Activated CD8-positive, alpha-beta T cell treated with anti-CD3 and anti-CD28 coated beads, Interleukin-2, amount 10 ng/mL, durations not matched to agents 7 days and 5 days (primary cell): ENCODE results near the gene AP3D1. TPM values are rescaled to one million over a fixed set of nuclear protein-coding genes. Genes with fewer than 3 reads are reported as not detected.
A peak's percentile ranks its signal among the peaks of the same experiment; 100 is the strongest.

Experiments
- ATAC-seq: fragments of 150-1000 bp; cut with Tn5 transposase; one replicate; pipeline ENCODE4 v1.10.0; 2021; ENCODE audit warnings: moderate library complexity
- CTCF ChIA-PET: fragments of 350-600 bp; sonication (Branson Sonifier 250); formaldehyde crosslinking; loops from one replicate; lab custom pipeline; 2021; ENCODE audit warnings: antibody characterized with exemption; lab: Charles Lee
- POLR2A ChIA-PET: fragments of 350-600 bp; sonication (Branson Sonifier 250); formaldehyde crosslinking; loops from one replicate; lab custom pipeline; 2021; ENCODE audit warnings: antibody characterized with exemption; lab: Charles Lee
- DNase-seq: peaks from one replicate; pipeline ENCODE4 v3.0.0-alpha.2; 2020
- H3K27ac Mint-ChIP-seq: one replicate; pipeline ENCODE4 v1.8.0; 2021; ENCODE audit warnings: mild to moderate bottlenecking, mixed read lengths
- H3K27me3 Mint-ChIP-seq: one replicate; pipeline ENCODE4 v1.8.0; 2021; ENCODE audit warnings: low read depth, mixed read lengths
- H3K36me3 Mint-ChIP-seq: one replicate; pipeline ENCODE4 v1.8.0; 2021; ENCODE audit warnings: low read depth, mixed read lengths
- H3K4me1 Mint-ChIP-seq: one replicate; pipeline ENCODE4 v1.8.0; 2021; ENCODE audit warnings: low read depth, mixed read lengths
- H3K4me3 Mint-ChIP-seq: one replicate; pipeline ENCODE4 v1.8.0; 2021; ENCODE audit warnings: mild to moderate bottlenecking, mixed read lengths
- H3K9me3 Mint-ChIP-seq: one replicate; pipeline ENCODE4 v1.8.0; 2022; ENCODE audit warnings: mixed read lengths; ENCODE audit not compliant: insufficient read depth
- total RNA-seq, 2 experiments: library from RNA; stranded (reverse); gene quantifications; one replicate each; pipeline ENCODE4 v1.2.3, GENCODE V29; 2021

The AP3D1 gene
- total RNA-seq, 2 experiments from 2014 or later: 91.5 to 100 TPM

DNA sequence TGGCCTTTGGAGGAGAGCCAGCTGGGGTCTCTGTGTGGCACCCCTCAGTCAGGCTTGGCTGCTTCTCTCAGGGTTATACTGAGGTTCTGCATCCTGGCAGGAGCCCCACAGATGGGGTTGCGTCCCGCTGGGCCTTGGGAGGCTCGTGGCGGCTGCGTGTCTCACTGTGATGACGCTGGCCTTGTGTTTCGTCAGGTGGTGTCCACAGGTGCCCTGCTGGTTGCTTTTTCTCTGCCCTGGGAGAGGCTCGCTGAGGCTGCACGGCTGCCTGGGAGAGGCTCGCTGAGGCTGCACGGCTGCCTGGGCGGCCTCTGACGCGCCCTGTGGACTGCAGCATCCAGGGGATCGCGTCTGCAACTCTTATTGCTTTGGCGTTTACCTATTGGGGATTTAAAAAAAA, 27.7 kb upstream of the AP3D1 start:
- H3K4me3 Mint-ChIP-seq: no peak overlapping the region
- POLR2A ChIA-PET: no interaction called here

DNA sequence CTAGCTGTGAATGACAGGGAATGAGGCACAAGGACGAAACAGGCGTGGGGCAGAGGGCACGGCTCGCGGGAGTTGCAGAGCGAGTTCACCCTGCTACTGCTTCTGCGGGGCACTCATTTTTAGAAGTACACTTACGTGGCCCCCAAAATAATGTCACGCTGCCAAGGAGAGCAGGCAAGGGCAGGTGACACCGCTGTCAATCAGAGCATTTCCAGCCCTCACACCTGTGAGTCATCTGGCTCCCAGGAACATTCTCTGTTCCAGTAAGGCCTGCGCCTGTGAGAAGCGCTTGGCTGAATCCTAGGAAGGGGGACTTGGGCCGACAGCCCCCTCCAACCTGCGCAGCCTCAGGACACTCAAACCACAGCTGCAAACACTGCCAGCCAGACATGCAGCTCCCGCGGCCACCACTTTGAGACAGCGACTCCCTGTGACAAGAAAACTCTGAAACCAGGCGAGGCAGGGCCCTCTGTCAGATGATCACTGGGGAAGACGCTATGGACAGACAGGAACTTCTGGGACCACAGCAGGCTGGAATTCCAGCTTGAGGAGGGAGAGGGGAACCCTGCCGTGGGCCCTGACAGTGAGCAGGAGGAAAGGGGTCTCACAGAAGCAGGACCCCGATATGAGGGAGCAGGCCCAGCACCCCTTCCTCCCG, 25.1 kb upstream of the AP3D1 start:
- CTCF ChIA-PET: no interaction called here
- peaks cover 17% of the 10 kb centered on the region for H3K36me3 Mint-ChIP-seq

More for the DNA sequence above, 27.7 kb upstream of the AP3D1 start:
- H3K27me3 Mint-ChIP-seq: no peaks in the 10 kb centered on the region
- CTCF ChIA-PET: no interaction called here
- DNase-seq (no peak), ATAC-seq (no peak)
- H3K36me3 Mint-ChIP-seq: peaks cover 5% of the 10 kb centered on the region
- H3K27ac Mint-ChIP-seq: no peak overlapping the region
- H3K9me3 Mint-ChIP-seq: no peaks in the 10 kb centered on the region
- peaks cover 6% of the 10 kb centered on the region for H3K4me1 Mint-ChIP-seq

DNA sequence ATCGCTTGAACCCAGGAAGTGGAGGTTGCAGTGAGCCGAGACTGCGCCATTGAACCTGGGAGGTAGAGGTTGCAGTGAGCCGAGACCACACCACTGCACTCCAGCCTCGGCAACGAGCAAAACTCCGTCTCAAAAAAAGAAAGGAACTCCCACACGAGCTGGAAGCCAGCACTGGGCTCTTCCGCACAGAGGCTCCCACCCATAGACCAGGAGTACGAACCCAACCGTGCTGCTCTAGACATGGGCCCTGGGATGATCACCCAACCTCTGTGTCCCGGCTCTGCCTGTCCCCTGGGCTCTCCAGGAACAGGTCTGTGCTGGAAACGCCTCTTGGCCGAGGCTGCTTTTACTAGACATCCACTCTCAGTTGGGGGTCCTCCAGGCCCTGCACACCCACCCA, 24.4 kb upstream of the AP3D1 start:
- DNase-seq (no peak), ATAC-seq (no peak)
- Mint-ChIP-seq H3K27ac (no peak overlapping the region), H3K4me3 (no peak overlapping the region), H3K4me1 (peaks cover 26% of the 10 kb centered on the region), H3K36me3 (peaks cover 17% of the 10 kb centered on the region), H3K27me3 (no peaks in the 10 kb centered on the region), H3K9me3 (no peaks in the 10 kb centered on the region)
- CTCF ChIA-PET: no interaction called here
- POLR2A ChIA-PET: no interaction called here

More for the DNA sequence above, 25.1 kb upstream of the AP3D1 start:
- H3K27ac Mint-ChIP-seq: no peak overlapping the region
- no peaks in the 10 kb centered on the region for H3K27me3 Mint-ChIP-seq
- DNase-seq (no peak), ATAC-seq (no peak)
- H3K4me1 Mint-ChIP-seq: peaks cover 19% of the 10 kb centered on the region
- no peaks in the 10 kb centered on the region for H3K9me3 Mint-ChIP-seq
- no peak overlapping the region for H3K4me3 Mint-ChIP-seq
- POLR2A ChIA-PET: no interaction called here

DNA sequence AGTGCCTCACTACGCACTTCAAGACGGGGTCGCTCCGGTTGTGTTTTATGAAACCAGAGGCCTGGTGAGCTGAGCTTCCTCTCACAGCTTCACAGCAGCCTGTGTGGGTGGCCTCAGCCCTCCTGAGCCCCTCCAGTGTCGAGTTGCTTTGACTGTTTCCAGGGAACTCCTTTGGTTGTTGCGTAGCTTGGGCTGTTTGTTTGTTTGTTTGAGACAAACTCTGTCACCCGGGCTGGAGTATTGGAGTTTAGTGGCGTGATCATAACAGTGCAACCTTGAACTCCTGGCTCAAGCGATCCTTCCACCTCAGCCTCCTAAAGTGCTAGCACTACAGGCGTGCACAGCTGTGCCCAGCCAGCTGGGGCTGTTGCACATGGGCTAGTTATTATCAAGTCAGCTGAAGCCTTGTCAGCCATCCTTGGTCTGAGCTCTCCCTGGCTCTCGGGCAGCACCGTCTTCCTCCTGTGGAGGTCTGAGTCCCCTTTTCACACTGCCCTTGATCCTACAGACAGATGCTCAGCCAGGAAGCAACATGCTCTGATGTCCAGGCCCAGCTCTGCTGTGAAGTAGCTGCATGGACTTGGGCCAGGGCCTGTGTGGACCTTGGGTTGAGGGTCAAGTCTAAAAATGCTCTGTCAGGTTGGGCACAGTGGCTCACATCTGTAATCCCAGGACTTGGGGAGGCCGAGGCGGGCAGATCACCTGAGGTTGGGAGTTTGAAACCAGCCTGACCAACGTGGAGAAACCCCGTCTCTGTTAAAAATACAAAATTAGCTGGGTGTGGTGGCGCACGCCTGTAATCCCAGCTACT, 22.6 kb upstream of the AP3D1 start:
- no peaks in the 10 kb centered on the region for H3K27me3 Mint-ChIP-seq
- ChIA-PET POLR2A (no interaction called here), CTCF (interaction anchor here (1.3 kb wide), 1 partner anchor 18 kb away, joined by 4 read pairs; no protein-coding TSS in a partner anchor)
- peaks cover 41% of the 10 kb centered on the region for H3K4me1 Mint-ChIP-seq
- no peaks in the 10 kb centered on the region for H3K9me3 Mint-ChIP-seq
- no peak overlapping the region for H3K27ac Mint-ChIP-seq
- no peak for ATAC-seq
- H3K4me3 Mint-ChIP-seq: no peak overlapping the region
- peaks cover 15% of the 10 kb centered on the region for H3K36me3 Mint-ChIP-seq
- no peak for DNase-seq

DNA sequence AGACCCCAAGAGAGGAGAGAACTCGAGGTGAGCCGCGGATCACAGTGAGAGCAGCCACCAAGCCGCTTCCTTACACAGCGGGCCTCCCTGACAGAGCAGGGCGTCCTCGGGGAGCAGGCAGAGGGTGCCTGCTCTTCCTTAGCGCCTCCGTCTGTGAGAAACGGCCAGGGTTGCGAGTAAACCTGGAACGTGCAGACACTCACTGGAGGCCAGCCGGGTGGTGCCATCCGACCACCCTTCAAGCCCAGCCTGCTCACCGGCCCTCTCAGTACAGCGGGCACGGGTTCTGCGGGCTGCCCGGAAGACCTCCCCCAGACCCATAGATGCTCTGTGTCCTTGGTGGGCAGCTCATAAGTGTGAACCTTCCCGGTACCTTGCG, 22.0 kb upstream of the AP3D1 start:
- DNase-seq: no peak
- H3K4me1 Mint-ChIP-seq: peaks cover 47% of the 10 kb centered on the region
- peaks cover 15% of the 10 kb centered on the region for H3K36me3 Mint-ChIP-seq
- ChIA-PET POLR2A (no interaction called here), CTCF (interaction anchor here (1.3 kb wide), 1 partner anchor 17 kb away, joined by 4 read pairs; no protein-coding TSS in a partner anchor)
- ATAC-seq: no peak
- no peak overlapping the region for H3K4me3 Mint-ChIP-seq
- H3K27ac Mint-ChIP-seq: no peak overlapping the region
- H3K27me3 Mint-ChIP-seq: no peaks in the 10 kb centered on the region
- no peaks in the 10 kb centered on the region for H3K9me3 Mint-ChIP-seq

DNA sequence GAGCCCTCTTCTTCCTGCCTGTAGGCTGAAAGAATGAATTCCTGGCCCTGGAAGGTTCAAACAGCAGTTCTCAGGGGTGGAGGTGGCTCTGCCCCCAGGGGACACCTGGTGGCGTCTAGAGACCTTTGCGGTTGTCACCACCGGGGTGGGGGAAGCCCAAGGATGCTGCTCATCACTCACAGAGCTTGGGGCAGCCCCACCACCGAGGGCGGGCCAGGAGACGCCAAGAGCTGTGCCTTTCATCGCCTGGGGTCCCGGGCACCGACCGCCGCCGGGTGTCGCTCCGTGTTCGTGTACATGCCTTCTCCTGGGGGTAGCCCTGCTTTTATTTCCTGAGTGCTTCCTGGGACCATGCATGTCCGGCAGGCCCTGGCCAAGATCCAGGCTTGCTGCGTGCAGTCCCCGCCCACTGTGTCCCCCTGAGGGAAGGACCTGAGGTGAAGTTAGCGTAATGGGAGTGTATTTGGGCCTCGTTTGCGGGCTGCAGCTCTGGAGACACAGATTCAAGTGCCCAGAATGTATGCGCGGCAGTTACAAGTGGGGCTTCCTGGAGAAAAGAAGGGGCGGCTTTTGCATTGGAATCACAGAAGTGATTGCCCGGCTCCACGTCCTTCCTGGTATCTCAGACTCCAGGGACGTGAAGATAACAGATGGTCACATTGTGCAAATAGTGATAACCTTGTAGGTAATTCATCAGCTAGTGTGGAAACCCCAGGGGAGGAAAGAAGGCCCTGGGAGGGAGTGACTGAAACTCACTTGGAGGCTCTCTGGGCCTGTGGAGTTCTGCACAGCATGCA, 20.2 kb upstream of the AP3D1 start:
- DNase-seq (peak; percentile 79), ATAC-seq (peak; percentile 91)
- Mint-ChIP-seq H3K4me3 (no peak overlapping the region), H3K36me3 (peaks cover 22% of the 10 kb centered on the region), H3K27ac (peak overlapping the region; percentile 34), H3K9me3 (no peaks in the 10 kb centered on the region), H3K4me1 (peaks cover 61% of the 10 kb centered on the region), H3K27me3 (no peaks in the 10 kb centered on the region)
- POLR2A ChIA-PET: interaction anchor here (0.6 to 0.9 kb wide), 2 partner anchors 16 to 42 kb away, joined by 3 read pairs; no protein-coding TSS in a partner anchor
- CTCF ChIA-PET: interaction anchor here (0.8 to 2.1 kb wide), 6 partner anchors 9 to 68 kb away, joined by 3 to 8 read pairs (median 5); no protein-coding TSS in a partner anchor

DNA sequence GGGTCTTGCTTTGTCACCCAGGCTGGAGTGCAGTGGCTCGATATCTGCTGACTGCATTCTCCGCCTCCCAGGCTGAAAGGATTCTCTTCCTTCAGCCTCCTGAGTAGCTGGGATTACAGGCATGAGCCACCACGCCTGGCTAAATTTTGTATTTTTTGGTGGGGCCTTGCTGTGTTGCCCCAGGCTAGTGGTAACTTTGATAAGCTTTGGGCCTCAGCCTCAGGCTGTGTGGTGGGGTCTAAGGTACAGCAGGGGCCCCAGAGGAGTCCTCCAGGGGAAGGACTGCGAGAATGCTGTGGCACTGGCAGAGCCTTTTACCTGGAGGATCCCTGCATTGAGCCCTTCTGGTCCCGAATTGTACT, 19.6 kb upstream of the AP3D1 start:
- Mint-ChIP-seq H3K36me3 (peaks cover 23% of the 10 kb centered on the region), H3K9me3 (no peaks in the 10 kb centered on the region), H3K27ac (no peak overlapping the region), H3K27me3 (no peaks in the 10 kb centered on the region), H3K4me3 (no peak overlapping the region), H3K4me1 (peaks cover 63% of the 10 kb centered on the region)
- CTCF ChIA-PET: interaction anchor here (0.8 to 2.1 kb wide), 6 partner anchors 9 to 69 kb away, joined by 3 to 8 read pairs (median 5); no protein-coding TSS in a partner anchor
- no peak for DNase-seq
- POLR2A ChIA-PET: interaction anchor here (0.9 kb wide), 1 partner anchor 15 kb away, joined by 3 read pairs; no protein-coding TSS in a partner anchor
- ATAC-seq: peak; percentile 32

DNA sequence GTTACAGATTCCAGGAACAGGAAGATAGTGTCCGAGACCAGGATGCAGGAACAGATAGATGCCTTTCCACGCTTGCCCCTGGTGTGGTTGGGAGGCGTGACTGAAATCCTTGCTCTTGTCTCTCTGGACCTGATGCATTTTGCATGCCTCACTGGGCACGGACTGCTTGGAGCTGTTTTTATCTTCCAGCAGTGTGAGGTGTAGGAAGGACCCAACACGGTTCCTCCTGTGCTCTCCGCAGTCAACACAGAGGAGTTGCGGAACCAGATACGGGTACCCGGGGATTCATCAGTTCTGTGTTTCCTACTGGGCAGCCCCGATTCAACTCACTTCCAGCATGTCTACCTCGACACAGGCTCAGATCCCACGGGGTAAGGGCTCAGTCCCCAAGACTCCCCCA, 18.9 kb upstream of the AP3D1 start:
- ChIA-PET POLR2A (no interaction called here), CTCF (no interaction called here)
- Mint-ChIP-seq H3K27me3 (no peaks in the 10 kb centered on the region), H3K4me3 (no peak overlapping the region), H3K9me3 (no peaks in the 10 kb centered on the region), H3K27ac (no peak overlapping the region), H3K36me3 (peaks cover 25% of the 10 kb centered on the region), H3K4me1 (peaks cover 66% of the 10 kb centered on the region)
- DNase-seq (no peak), ATAC-seq (no peak)

DNA sequence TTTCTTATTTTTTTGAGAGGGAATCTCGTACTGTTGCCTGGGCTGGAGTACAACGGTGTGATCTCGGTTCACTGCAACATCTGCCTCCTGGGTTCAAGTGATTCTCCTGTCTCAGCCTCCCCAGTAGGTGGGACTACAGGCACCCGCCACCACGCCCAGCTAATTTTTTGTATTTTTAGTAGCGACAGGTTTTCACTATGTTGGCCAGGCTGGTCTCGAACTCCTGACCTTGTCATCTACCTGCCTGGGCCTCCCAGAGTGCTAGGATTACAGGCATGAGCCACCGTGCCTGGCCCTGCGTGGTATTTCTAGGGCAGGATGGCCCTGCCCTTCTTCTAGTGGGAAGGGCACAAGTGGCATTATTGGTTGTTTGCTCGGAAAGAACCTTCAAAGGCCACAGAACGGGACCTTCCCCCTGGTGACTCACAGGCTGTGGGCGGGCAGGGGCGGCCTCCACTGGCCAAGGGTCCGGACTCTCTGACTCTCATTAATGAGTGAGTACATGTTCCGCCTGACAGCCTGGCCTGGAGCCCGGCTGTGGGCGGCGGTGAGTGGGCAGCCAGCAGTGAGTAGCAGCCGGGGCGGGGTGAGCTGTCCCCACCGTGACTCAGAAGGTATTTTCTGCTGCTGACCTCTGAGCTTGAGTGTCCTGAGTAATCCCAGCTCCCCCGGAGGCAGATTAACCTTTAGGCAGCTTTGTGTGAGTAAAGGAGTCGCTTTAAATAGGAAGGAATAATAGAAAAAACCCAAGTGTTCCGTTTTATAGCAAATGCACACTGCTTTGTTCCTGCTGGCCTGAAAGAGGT, 17.5 kb upstream of the AP3D1 start:
- H3K4me1 Mint-ChIP-seq: peaks cover 61% of the 10 kb centered on the region
- no peaks in the 10 kb centered on the region for H3K9me3 Mint-ChIP-seq
- ATAC-seq: no peak

DNA sequence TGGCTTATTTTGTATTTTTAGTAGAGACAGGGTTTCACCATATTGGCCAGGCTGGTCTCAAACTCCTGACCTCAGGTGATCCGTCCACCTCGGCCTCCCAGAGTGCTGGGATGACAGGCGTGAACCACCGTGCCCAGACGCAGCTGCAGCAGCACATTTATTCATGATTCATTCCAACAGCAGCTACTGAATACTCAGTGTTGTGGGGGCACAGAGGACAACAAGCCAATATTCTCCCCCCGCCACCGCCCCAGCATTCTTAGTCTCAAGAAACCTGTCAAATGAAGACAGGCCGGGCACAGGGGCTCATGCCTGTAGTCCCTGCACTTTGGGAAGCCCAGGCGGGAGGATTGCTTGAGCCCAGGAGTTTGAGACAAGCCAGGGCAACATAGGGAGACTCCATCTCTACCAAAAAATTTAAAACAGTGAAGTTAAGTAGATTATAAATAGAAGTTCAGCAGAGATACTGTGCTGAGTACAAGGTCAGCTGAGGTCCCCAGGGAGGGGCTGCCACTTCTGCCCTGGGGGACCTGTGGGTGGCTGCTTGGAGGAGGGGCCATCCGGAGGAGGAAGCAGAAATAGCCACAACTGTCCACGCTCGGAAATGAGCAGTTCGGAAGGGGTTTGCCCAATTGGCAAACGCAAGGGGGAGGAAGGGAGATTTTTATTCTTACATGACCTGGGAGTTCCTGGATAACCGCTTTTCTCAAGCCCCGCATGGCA, 16.7 kb upstream of the AP3D1 start:
- peak overlapping the region; percentile 37 for H3K4me3 Mint-ChIP-seq
- no peaks in the 10 kb centered on the region for H3K27me3 Mint-ChIP-seq
- DNase-seq (no peak), ATAC-seq (no peak)
- peaks cover 14% of the 10 kb centered on the region for H3K36me3 Mint-ChIP-seq
- POLR2A ChIA-PET: interaction anchor here (1.2 kb wide), 1 partner anchor 102 kb away, joined by 6 read pairs; no protein-coding TSS in a partner anchor
- H3K4me1 Mint-ChIP-seq: peaks cover 62% of the 10 kb centered on the region
- CTCF ChIA-PET: no interaction called here
- peak overlapping the region; percentile 75 for H3K27ac Mint-ChIP-seq
- no peaks in the 10 kb centered on the region for H3K9me3 Mint-ChIP-seq

More for the DNA sequence above, 17.5 kb upstream of the AP3D1 start:
- Mint-ChIP-seq H3K27ac (peak overlapping the region; percentile 75), H3K36me3 (peaks cover 20% of the 10 kb centered on the region), H3K4me3 (peak overlapping the region; percentile 37), H3K27me3 (no peaks in the 10 kb centered on the region)
- DNase-seq: peak; percentile 45
- CTCF ChIA-PET: interaction anchor here (0.7 to 1.2 kb wide), 2 partner anchors 53 to 442 kb away, joined by 3 read pairs; no protein-coding TSS in a partner anchor
- POLR2A ChIA-PET: no interaction called here
